DMS53 treated with DMSO at 0.1 percent for 48 hours (cell line): ENCODE results near the gene ALDH4A1.
"Not testable (repeated sequence)": the region's sequence is repeated elsewhere in the genome, so short reads cannot be mapped to it uniquely, and the experiment has no call there.

ENCODE experiments used
- DNase-seq: peaks from one replicate; lab custom pipeline; 2025; ENCODE audit not compliant: unreplicated experiment; lab: John Stamatoyannopoulos, UW

Gene ALDH4A1

GRCh38 chr1:18901147-18901951 is 1.0 kb downstream of the ALDH4A1 start:
- no peak for DNase-seq

GRCh38 chr1:18900303-18900841 is 2.0 kb downstream of the ALDH4A1 start:
- DNase-seq: no peak

GRCh38 chr1:18899363-18900049 is 2.8 kb downstream of the ALDH4A1 start:
- no peak for DNase-seq

- no peak for DNase-seq
These were observed 3.8 kb downstream of the ALDH4A1 start for GRCh38 chr1:18898567-18898966.

GRCh38 chr1:18895317-18895716 is 7.0 kb downstream of the ALDH4A1 start:
- no peak for DNase-seq

GRCh38 chr1:18893120-18893519 is 9.2 kb downstream of the ALDH4A1 start:
- no peak for DNase-seq

- not testable (repeated sequence) for DNase-seq
These were observed 10.5 kb downstream of the ALDH4A1 start for GRCh38 chr1:18891858-18892257.

GRCh38 chr1:18891426-18891780 is 11.0 kb downstream of the ALDH4A1 start:
- DNase-seq: no peak

- DNase-seq: no peak
These were observed 11.5 kb downstream of the ALDH4A1 start for GRCh38 chr1:18890706-18891425.

- no peak for DNase-seq
These were observed 16.4 kb downstream of the ALDH4A1 start for GRCh38 chr1:18886003-18886335.

- DNase-seq: no peak
These were observed 16.9 kb downstream of the ALDH4A1 start for GRCh38 chr1:18885311-18886002.

- no peak for DNase-seq
These were observed 17.6 kb downstream of the ALDH4A1 start for GRCh38 chr1:18884727-18885126.

- no peak for DNase-seq
These were observed 18.0 kb downstream of the ALDH4A1 start for GRCh38 chr1:18884419-18884717.

GRCh38 chr1:18883636-18884418 is 18.5 kb downstream of the ALDH4A1 start:
- DNase-seq: peak; percentile 11

- DNase-seq: no peak
These were observed 19.3 kb downstream of the ALDH4A1 start for GRCh38 chr1:18883079-18883478.

GRCh38 chr1:18882486-18882885 is 19.9 kb downstream of the ALDH4A1 start:
- DNase-seq: no peak

- DNase-seq: no peak
These were observed 20.5 kb downstream of the ALDH4A1 start for GRCh38 chr1:18881642-18882431.

GRCh38 chr1:18881164-18881563 is 21.2 kb downstream of the ALDH4A1 start:
- no peak for DNase-seq

- no peak for DNase-seq
These were observed 21.8 kb downstream of the ALDH4A1 start for GRCh38 chr1:18880585-18880984.

GRCh38 chr1:18879791-18880309 is 22.5 kb downstream of the ALDH4A1 start:
- no peak for DNase-seq
